ENCODE data around the gene ETV3. TPM values are rescaled to one million over a fixed set of nuclear protein-coding genes. Genes with fewer than 3 reads are reported as not detected.

The ETV3 gene
- total and polyA plus RNA-seq, 2 donors from 2014 or later: 3.5 to 24.8 TPM

- Histone ChIP-seq H3K27me3 (ENCODE audit: control insufficient read depth, insufficient read depth, low read length) (no peaks in the 10 kb centered on the region), H3K4me1 (ENCODE audit: control insufficient read depth in 2 of 3, insufficient read depth in 2 of 3, low read depth in 1 of 3, low read length in 3 of 3) (peaks cover 0 to 18% (median 10%) of the 10 kb centered on the region in 3 donors), H3K9me3 (ENCODE audit: control insufficient read depth in 2 of 3, insufficient read depth in 1 of 3, low read length in 3 of 3) (no peaks in the 10 kb centered on the region), H3K27ac (ENCODE audit: low read depth in 2 of 2, low read length in 2 of 2) (peak overlapping the region; percentile 96 to 98), H3K4me3 (ENCODE audit: low read length in 3 of 3) (peak overlapping the region; percentile 86 to 88 (median 87)), H3K36me3 (ENCODE audit: control insufficient read depth in 2 of 3, insufficient read depth in 3 of 3, low read length in 3 of 3) (peaks cover 8 to 32% (median 23%) of the 10 kb centered on the region in 3 donors), H3K9ac (ENCODE audit: low read length in 3 of 3) (peak overlapping the region; percentile 82 to 90 (median 88))
- peak in 3 of 5 donors; percentile 21 to 42 (median 40) for DNase-seq
- TF ChIP-seq CTCF (IDR thresholded peaks at IDR 0.05; ENCODE audit: borderline replicate concordance, extremely low read depth, insufficient read depth): no peak
- FAIRE-seq: no peak
- intact Hi-C loops (cut with DNase I): no loop called here
These were observed 581 bp downstream of the ETV3 start for GRCh38 chr1:157137408-157138219.

GRCh38 chr1:157137046-157137407, 1.2 kb downstream of the ETV3 start:
- Histone ChIP-seq H3K4me1 (ENCODE audit: control insufficient read depth in 2 of 3, insufficient read depth in 2 of 3, low read depth in 1 of 3, low read length in 3 of 3) (peaks cover 0 to 18% (median 10%) of the 10 kb centered on the region in 3 donors), H3K27ac (ENCODE audit: low read depth in 2 of 2, low read length in 2 of 2) (no peak overlapping the region), H3K9me3 (ENCODE audit: control insufficient read depth in 2 of 3, insufficient read depth in 1 of 3, low read length in 3 of 3) (no peaks in the 10 kb centered on the region), H3K9ac (ENCODE audit: low read length in 3 of 3) (peak overlapping the region; percentile 82 to 90 (median 88)), H3K4me3 (ENCODE audit: low read length in 3 of 3) (peak overlapping the region; percentile 86 to 88 (median 87)), H3K36me3 (ENCODE audit: control insufficient read depth in 2 of 3, insufficient read depth in 3 of 3, low read length in 3 of 3) (peaks cover 8 to 37% (median 23%) of the 10 kb centered on the region in 3 donors), H3K27me3 (ENCODE audit: control insufficient read depth, insufficient read depth, low read length) (no peaks in the 10 kb centered on the region)
- TF ChIP-seq CTCF (IDR thresholded peaks at IDR 0.05; ENCODE audit: borderline replicate concordance, extremely low read depth, insufficient read depth): no peak
- peak in 1 of 5 donors; percentile 34 for DNase-seq
- no peak for FAIRE-seq
- intact Hi-C loops (cut with DNase I): no loop called here

- Histone ChIP-seq H3K9me3 (ENCODE audit: control insufficient read depth in 2 of 3, insufficient read depth in 1 of 3, low read length in 3 of 3) (no peaks in the 10 kb centered on the region), H3K27me3 (ENCODE audit: control insufficient read depth, insufficient read depth, low read length) (no peaks in the 10 kb centered on the region), H3K27ac (ENCODE audit: low read depth in 2 of 2, low read length in 2 of 2) (no peak overlapping the region), H3K4me3 (ENCODE audit: low read length in 3 of 3) (no peak overlapping the region), H3K4me1 (ENCODE audit: control insufficient read depth in 2 of 3, insufficient read depth in 2 of 3, low read depth in 1 of 3, low read length in 3 of 3) (peaks cover 0 to 18% (median 10%) of the 10 kb centered on the region in 3 donors), H3K9ac (ENCODE audit: low read length in 3 of 3) (no peak overlapping the region), H3K36me3 (ENCODE audit: control insufficient read depth in 2 of 3, insufficient read depth in 3 of 3, low read length in 3 of 3) (peaks cover 8 to 44% (median 23%) of the 10 kb centered on the region in 3 donors)
- no peak for FAIRE-seq
- DNase-seq: no peak
- TF ChIP-seq CTCF (IDR thresholded peaks at IDR 0.05; ENCODE audit: borderline replicate concordance, extremely low read depth, insufficient read depth): no peak
- intact Hi-C loops (cut with DNase I): no loop called here
These were observed 2.1 kb downstream of the ETV3 start for GRCh38 chr1:157136133-157136532.
